CD4-positive, alpha-beta T cell (primary cell): Measurements from ENCODE around the gene CSPG4. TPM values are rescaled to one million over a fixed set of nuclear protein-coding genes. Genes with fewer than 3 reads are reported as not detected.

Source experiments
- ATAC-seq: fragments of 200-7000 bp; cut with Tn5 transposase; one replicate; pipeline ENCODE4 v1.10.0; 2022; ENCODE audit warnings: mild to moderate bottlenecking; ENCODE audit not compliant: poor library complexity
- CTCF ChIA-PET: fragments of 350-600 bp; sonication (Branson Sonifier 250); formaldehyde crosslinking; loops from one replicate; lab custom pipeline; 2021; ENCODE audit warnings: antibody characterized with exemption, inconsistent platforms; lab: Charles Lee
- POLR2A ChIA-PET: fragments of 350-600 bp; sonication (Branson Sonifier 250); formaldehyde crosslinking; loops from one replicate; lab custom pipeline; 2021; ENCODE audit warnings: antibody characterized with exemption, inconsistent platforms; lab: Charles Lee
- DNase-seq, 14 experiments: peaks; one replicate each; pipeline ENCODE4 v3.0.0-alpha.2; 2013 to 2020; ENCODE audit warnings: mixed read lengths in 2 of 14
- H3K27ac ChIP-seq, 2 donors: one replicate each; pipeline versions ENCODE4 v1.5.1 to v1.7.0; 2013; ENCODE audit warnings: low read length in 2 of 2, low read depth in 1 of 2, mild to moderate bottlenecking in 1 of 2
- H3K27me3 ChIP-seq, 2 experiments: 1 replicate in 1 of 2; 2 replicates in 1 of 2; pipeline versions ENCODE4 v1.6.1 to v1.7.0; 2013; ENCODE audit warnings: low read length in 2 of 2, control low read depth in 1 of 2, mild to moderate bottlenecking in 1 of 2, moderate library complexity in 1 of 2; ENCODE audit not compliant: insufficient read depth in 2 of 2, control insufficient read depth in 1 of 2
- H3K36me3 ChIP-seq: one replicate; pipeline ENCODE4 v1.6.1; 2013; ENCODE audit warnings: low read length, control low read depth; ENCODE audit not compliant: insufficient read depth
- H3K4me1 ChIP-seq: one replicate; pipeline ENCODE4 v1.6.1; 2013; ENCODE audit warnings: low read length, control low read depth; ENCODE audit not compliant: insufficient read depth
- H3K4me3 ChIP-seq: one replicate; pipeline ENCODE4 v1.5.1; 2013; ENCODE audit warnings: mild to moderate bottlenecking, low read length, moderate library complexity
- H3K9me3 ChIP-seq, 2 experiments: 1 replicate in 1 of 2; 2 replicates in 1 of 2; pipeline versions ENCODE4 v1.6.1 to v1.7.0; 2013; ENCODE audit warnings: low read length in 2 of 2, mild to moderate bottlenecking in 2 of 2, control low read depth in 1 of 2, moderate library complexity in 1 of 2; ENCODE audit not compliant: control insufficient read depth in 1 of 2, insufficient read depth in 1 of 2
- H3K27ac Mint-ChIP-seq: one replicate; pipeline ENCODE4 v1.8.0; 2020; ENCODE audit warnings: mixed read lengths
- H3K27me3 Mint-ChIP-seq: one replicate; pipeline ENCODE4 v1.8.0; 2021; ENCODE audit warnings: mixed read lengths
- H3K36me3 Mint-ChIP-seq: one replicate; pipeline ENCODE4 v1.8.0; 2021; ENCODE audit warnings: low read depth, mixed read lengths
- H3K4me1 Mint-ChIP-seq: one replicate; pipeline ENCODE4 v1.8.0; 2021; ENCODE audit warnings: low read depth, mixed read lengths
- H3K4me3 Mint-ChIP-seq: one replicate; pipeline ENCODE4 v1.8.0; 2020; ENCODE audit warnings: mild to moderate bottlenecking, mixed read lengths
- H3K9me3 Mint-ChIP-seq: one replicate; pipeline ENCODE4 v1.8.0; 2020; ENCODE audit warnings: mixed read lengths
- intact Hi-C, 2 experiments: fragments of 100-400 bp; cut with DNase I in 1 of 2; cut with micrococcal nuclease in 1 of 2; formaldehyde crosslinking; loops; one replicate each; pipeline versions ENCODE4 v1.15.1 to v1.9.0; 2023 to 2025; cut with DNase I, micrococcal nuclease
- total RNA-seq, 174 experiments: library from RNA in 2 of 174; stranded (reverse) in 2 of 174; gene quantifications; one replicate each; pipeline ENCODE4 v1.2.3 and lab custom pipeline; 2021 to 2026
- TF ChIP-seq, protein P1 (sequence below): fragments of 200-600 bp; IDR thresholded peaks from one replicate; pipeline ENCODE4 v1.8.0; 2022; ENCODE audit warnings: antibody characterized with exemption, mild to moderate bottlenecking

CSPG4 gene
- total RNA-seq, 2 experiments from 2014 or later: not detected

DNA sequence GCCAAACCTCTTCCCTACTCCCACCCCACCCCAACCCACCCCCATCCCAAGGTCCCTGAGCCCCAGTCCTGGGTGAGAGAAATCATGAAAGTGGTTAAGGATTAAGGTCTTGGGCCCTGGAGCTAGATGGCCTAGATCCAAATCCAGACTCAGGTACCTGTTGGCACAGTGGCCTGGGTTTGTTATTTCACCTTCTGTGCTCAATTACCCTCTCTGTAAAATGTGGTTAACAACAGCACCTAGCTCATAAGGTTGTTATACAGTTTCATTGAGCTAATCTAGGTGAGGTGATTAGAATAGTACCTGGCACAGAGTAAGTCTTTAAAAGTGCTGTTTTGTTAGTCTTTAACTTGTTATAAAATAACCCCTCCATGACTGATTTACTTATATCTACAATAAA, 80.7 kb downstream of the CSPG4 start:
- ChIA-PET POLR2A (interaction anchor here (0.8 kb wide), 1 partner anchor 180 kb away, joined by 3 read pairs; the partner anchor contains the start of gene SIN3A), CTCF (no interaction called here)
- ATAC-seq: no peak
- Mint-ChIP-seq H3K9me3 (no peaks in the 10 kb centered on the region), H3K4me1 (peaks cover under 1% of the 10 kb centered on the region), H3K27ac (no peak overlapping the region), H3K36me3 (no peaks in the 10 kb centered on the region), H3K4me3 (no peak overlapping the region), H3K27me3 (no peaks in the 10 kb centered on the region)
- intact Hi-C loops: no loop called here
- TF ChIP-seq, protein P1, sequence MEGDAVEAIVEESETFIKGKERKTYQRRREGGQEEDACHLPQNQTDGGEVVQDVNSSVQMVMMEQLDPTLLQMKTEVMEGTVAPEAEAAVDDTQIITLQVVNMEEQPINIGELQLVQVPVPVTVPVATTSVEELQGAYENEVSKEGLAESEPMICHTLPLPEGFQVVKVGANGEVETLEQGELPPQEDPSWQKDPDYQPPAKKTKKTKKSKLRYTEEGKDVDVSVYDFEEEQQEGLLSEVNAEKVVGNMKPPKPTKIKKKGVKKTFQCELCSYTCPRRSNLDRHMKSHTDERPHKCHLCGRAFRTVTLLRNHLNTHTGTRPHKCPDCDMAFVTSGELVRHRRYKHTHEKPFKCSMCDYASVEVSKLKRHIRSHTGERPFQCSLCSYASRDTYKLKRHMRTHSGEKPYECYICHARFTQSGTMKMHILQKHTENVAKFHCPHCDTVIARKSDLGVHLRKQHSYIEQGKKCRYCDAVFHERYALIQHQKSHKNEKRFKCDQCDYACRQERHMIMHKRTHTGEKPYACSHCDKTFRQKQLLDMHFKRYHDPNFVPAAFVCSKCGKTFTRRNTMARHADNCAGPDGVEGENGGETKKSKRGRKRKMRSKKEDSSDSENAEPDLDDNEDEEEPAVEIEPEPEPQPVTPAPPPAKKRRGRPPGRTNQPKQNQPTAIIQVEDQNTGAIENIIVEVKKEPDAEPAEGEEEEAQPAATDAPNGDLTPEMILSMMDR: no peak
- no peak for DNase-seq
- Histone ChIP-seq H3K36me3 (peaks cover under 1% of the 10 kb centered on the region), H3K4me3 (no peak overlapping the region), H3K27me3 (no peaks in the 10 kb centered on the region), H3K9me3 (no peaks in the 10 kb centered on the region), H3K27ac (no peak overlapping the region), H3K4me1 (peaks cover 10% of the 10 kb centered on the region)

DNA sequence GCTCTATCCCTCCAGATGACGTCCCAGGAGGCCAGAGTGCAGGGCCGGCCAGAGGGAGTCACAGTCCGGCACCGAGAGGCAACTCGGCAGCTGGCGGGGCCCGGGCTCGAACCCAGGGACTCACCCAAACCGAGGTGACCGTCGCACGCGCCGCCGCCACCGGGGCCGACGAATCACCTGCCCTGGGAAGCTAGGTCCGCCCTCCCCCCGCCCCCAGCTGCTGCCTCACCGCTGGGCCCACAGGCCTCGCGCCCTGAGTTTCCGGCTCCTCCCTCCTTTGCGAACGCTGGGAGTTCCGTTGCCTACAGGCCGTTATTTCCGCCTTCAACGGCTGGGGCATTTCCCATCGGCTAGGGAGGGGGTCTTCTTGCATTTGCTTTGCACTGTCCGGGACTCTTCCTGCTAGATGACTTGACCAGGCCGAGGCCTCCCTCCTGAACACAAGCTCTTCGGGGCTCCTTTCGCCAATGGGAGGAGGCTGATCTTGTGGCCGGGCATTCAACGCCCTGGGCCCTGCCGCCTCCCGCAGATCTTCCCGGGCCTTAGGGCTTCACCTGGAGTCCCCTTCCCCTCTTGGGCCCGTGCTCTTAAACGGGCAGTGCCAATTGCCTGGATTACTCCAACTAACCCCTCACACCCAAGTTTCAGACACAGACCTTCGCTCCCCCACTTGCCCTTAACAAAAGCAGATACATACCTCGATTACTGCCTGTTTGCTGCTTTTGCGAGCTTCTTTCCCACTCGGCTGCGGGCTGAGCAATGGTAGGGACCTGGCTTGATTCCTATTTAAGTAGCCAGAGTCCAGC, 86.9 kb downstream of the CSPG4 start, which contains the start of gene SNUPN:
Gene SNUPN (minus strand): TSS at position 184 of the 806 bp plus-strand sequence. CDS start 4,674 bp downstream, outside the sequence.
- Mint-ChIP-seq H3K27me3 (no peaks in the 10 kb centered on the region), H3K27ac (peak within 1 kb of the TSS; percentile 90), H3K4me3 (peak within 1 kb of the TSS; percentile 92), H3K9me3 (no peaks in the 10 kb centered on the region), H3K36me3 (peaks cover 25% of the 10 kb centered on the region), H3K4me1 (peaks cover 29% of the 10 kb centered on the region)
- peak within 1 kb of the TSS; percentile 95 for H3K27ac ChIP-seq
- CTCF ChIA-PET: interaction anchor here (1.1 to 2.6 kb wide), 4 partner anchors 14 to 171 kb away, joined by 3 to 18 read pairs (median 7); partner anchors contain the start of genes IMP3 and PTPN9
- no peaks in the 10 kb centered on the region for H3K9me3 ChIP-seq
- H3K4me1 ChIP-seq: peaks cover 31% of the 10 kb centered on the region
- POLR2A ChIA-PET: interaction anchor here (0.6 to 4.4 kb wide), 18 partner anchors 9 to 631 kb away, joined by 3 to 231 read pairs (median 6); partner anchors contain the start of genes C15orf39, IMP3, MAN2C1 and PPCDC
- intact Hi-C loops: loop anchor here (1.0 to 10.0 kb wide), 12 partner anchors 15 to 1799 kb away; partner anchors contain the start of genes IMP3 (in 2 of the 2), COX5A (in 1 of the 2), HMG20A (in 1 of the 2) and MAN2C1 (in 1 of the 2)
- H3K36me3 ChIP-seq: peaks cover under 1% of the 10 kb centered on the region
- peak within 1 kb of the TSS; percentile 100 for H3K4me3 ChIP-seq
- DNase-seq (peak; percentile 86 to 97 (median 92)), ATAC-seq (peak; percentile 92)
- TF ChIP-seq, protein P1: no peak
- no peaks in the 10 kb centered on the region for H3K27me3 ChIP-seq

Other genes with a start within 250 kb of the CSPG4 start
- 1 to 10 TPM; 8.1 to 8.2 TPM for gene PTPN9, start 133.5 kb downstream of the CSPG4 start, total RNA-seq
- 10 to 100 TPM; 10.0 to 11.6 TPM for gene SNUPN, start 87.1 kb downstream of the CSPG4 start, total RNA-seq
- 10 to 100 TPM; 48.4 to 50.4 TPM for gene IMP3, start 72.6 kb downstream of the CSPG4 start, total RNA-seq
- under 1 TPM; 0.59 to 0.82 TPM for gene SNX33, start 64.9 kb downstream of the CSPG4 start, total RNA-seq
- 10 to 100 TPM; 29.3 to 33.5 TPM for gene UBE2Q2, start 130.6 kb upstream of the CSPG4 start, total RNA-seq
- gene FBXO22, start 191.0 kb upstream of the CSPG4 start, total RNA-seq: 1 to 10 TPM; 5.4 to 7.4 TPM